Glomerular visceral epithelial cell (primary cell): ENCODE measurements around the gene DBP.
A peak's percentile ranks its signal among the peaks of the same experiment; 100 is the strongest.
"Not testable (repeated sequence)": the region's sequence is repeated elsewhere in the genome, so short reads cannot be mapped to it uniquely, and the experiment has no call there.

Experiments
- DNase-seq: peaks from one replicate; pipeline ENCODE4 v3.0.0-alpha.2; 2016; ENCODE audit errors: extremely low spot score

Gene DBP

GRCh38 chr19:48636859-48637448 lies at the start of gene DBP:
Gene DBP, minus strand, starts transcription at chr19:48637379. Its CDS starts 385 bp downstream, at chr19:48636994.
- no peak for DNase-seq

- DNase-seq, result not testable (repeated sequence)
Measured at GRCh38 chr19:48686637-48687036, 49.5 kb upstream of the DBP start.

- DNase-seq, result no peak
Measured at GRCh38 chr19:48686088-48686487, 48.9 kb upstream of the DBP start.

GRCh38 chr19:48685583-48685982 lies 48.4 kb upstream of the DBP start:
- peak; percentile 60 for DNase-seq

GRCh38 chr19:48683349-48683748 lies 46.2 kb upstream of the DBP start:
- DNase-seq, result no peak

- peak; percentile 96 for DNase-seq
Measured at GRCh38 chr19:48681127-48681470, 43.9 kb upstream of the DBP start.

- DNase-seq, result no peak
Measured at GRCh38 chr19:48680436-48681126, 43.4 kb upstream of the DBP start.

- DNase-seq, result not testable (repeated sequence)
Measured at GRCh38 chr19:48680006-48680405, 42.8 kb upstream of the DBP start.

GRCh38 chr19:48678201-48678600 lies 41.0 kb upstream of the DBP start:
- DNase-seq, result no peak

GRCh38 chr19:48676887-48677286 lies 39.7 kb upstream of the DBP start:
- DNase-seq, result no peak

GRCh38 chr19:48676487-48676886 lies 39.3 kb upstream of the DBP start:
- DNase-seq, result no peak

- DNase-seq, result peak; percentile 85
Measured at GRCh38 chr19:48674921-48675824, 38.0 kb upstream of the DBP start.

- DNase-seq, result no peak
Measured at GRCh38 chr19:48674216-48674809, 37.1 kb upstream of the DBP start.

- DNase-seq, result no peak
Measured at GRCh38 chr19:48673436-48674100, 36.4 kb upstream of the DBP start.

GRCh38 chr19:48672994-48673393 lies 35.8 kb upstream of the DBP start, which contains the start of gene NTN5:
Gene NTN5, minus strand, starts transcription at chr19:48673017. Its CDS starts 2,031 bp downstream, at chr19:48670986.
- no peak for DNase-seq

GRCh38 chr19:48671446-48671995 lies 34.3 kb upstream of the DBP start:
- no peak for DNase-seq

- DNase-seq, result no peak
Measured at GRCh38 chr19:48670699-48671445, 33.7 kb upstream of the DBP start.

GRCh38 chr19:48669903-48670668 lies 32.9 kb upstream of the DBP start:
- no peak for DNase-seq

- no peak for DNase-seq
Measured at GRCh38 chr19:48668761-48669160, 31.6 kb upstream of the DBP start.

GRCh38 chr19:48668332-48668731 lies 31.2 kb upstream of the DBP start:
- no peak for DNase-seq
